H7 (cell line): Measurements from ENCODE around the gene OR1L8. TPM values are rescaled to one million over a fixed set of nuclear protein-coding genes. Genes with fewer than 3 reads are reported as not detected.
"Not testable (repeated sequence)": the region's sequence is repeated elsewhere in the genome, so short reads cannot be mapped to it uniquely, and the experiment has no call there.

Experiments used
- DNase-seq: peaks from one replicate; pipeline ENCODE4 v3.0.0; 2012
- H3K27me3 ChIP-seq: 2 replicates; pipeline ENCODE4 v1.6.0; 2011; ENCODE audit warnings: mild to moderate bottlenecking, low read length; ENCODE audit not compliant: control insufficient read depth, insufficient read depth
- H3K36me3 ChIP-seq: replicated peaks from 2 replicates; pipeline ENCODE4 v1.5.1; 2011; ENCODE audit warnings: low read length; ENCODE audit not compliant: control insufficient read depth, insufficient read depth
- H3K4me3 ChIP-seq: 2 replicates; pipeline ENCODE4 v1.5.1; 2011; ENCODE audit warnings: low read depth, mild to moderate bottlenecking, control low read depth, low read length, moderate library complexity; ENCODE audit not compliant: insufficient read depth
- total RNA-seq: library from RNA; depleted of rRNA; stranded (reverse); fragments of >200 nt; shearing (Covaris generic); gene quantifications from 2 replicates; pipeline ENCODE4 v1.2.3, GENCODE V29; 2014; rRNA removed

The OR1L8 gene
- total RNA-seq, 1 experiment from 2014 or later = not detected

DNA sequence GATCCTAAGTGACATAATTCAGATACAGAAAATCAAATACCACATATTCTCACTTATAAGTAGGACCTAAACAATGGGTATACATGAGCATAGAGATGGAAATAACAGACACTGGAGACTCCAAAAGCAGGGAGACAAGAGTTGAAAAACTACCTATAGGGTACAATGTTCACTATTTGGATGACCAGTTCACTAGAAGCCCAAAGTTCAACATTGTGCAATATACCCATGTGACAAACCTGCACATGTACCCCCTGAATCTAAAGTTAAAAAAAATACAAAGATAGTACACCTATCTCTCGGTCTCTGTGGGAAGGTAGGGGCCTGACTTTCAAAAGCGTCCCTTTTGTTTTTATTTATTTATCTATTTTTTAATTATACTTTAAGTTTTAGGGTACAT lies 44.4 kb downstream of the OR1L8 start:
- no peak for DNase-seq
- H3K4me3 ChIP-seq = no peak overlapping the region
- no peaks in the 10 kb centered on the region for H3K36me3 ChIP-seq
- no peaks in the 10 kb centered on the region for H3K27me3 ChIP-seq

DNA sequence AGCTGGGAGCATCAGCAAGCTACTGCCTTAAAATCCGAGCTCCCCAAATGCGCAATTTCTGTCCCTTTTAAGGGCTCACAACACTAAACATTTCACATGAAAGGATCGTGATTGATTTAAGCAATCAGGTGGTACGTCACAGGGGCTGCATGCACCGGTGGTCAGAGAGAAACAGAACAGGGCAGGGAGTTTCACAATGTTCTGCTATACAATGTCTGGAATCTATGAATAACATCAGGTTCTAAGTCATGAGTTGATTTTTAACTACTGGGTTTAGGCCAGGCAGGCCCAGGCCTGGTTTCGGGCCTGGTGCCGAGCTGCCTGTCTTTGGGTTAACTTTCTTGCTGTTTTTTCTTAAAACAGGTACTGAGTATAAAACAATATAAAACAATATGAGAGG lies 46.1 kb downstream of the OR1L8 start:
- H3K4me3 ChIP-seq, H3K36me3 ChIP-seq, DNase-seq, H3K27me3 ChIP-seq: not testable (repeated sequence)

DNA sequence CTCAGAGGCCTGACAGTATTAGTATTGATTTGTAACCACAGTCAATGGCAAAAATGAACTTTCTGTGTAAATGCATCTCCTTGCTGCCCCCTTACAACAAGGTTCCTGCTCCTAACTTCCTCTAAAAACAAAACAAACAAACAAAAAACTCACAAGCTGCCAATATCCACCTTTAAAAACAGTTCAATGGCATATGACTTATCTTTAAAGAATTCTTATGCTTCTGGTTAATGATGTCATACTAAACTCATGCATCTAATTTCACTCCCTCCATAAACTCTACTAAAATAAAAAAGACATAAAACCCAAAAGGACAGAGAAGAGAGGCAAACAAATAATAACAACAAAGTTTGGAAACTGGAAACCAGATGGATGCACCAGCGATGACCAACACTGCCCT lies 47.0 kb downstream of the OR1L8 start:
- Histone ChIP-seq H3K4me3 (no peak overlapping the region), H3K27me3 (no peaks in the 10 kb centered on the region), H3K36me3 (no peaks in the 10 kb centered on the region)
- no peak for DNase-seq

DNA sequence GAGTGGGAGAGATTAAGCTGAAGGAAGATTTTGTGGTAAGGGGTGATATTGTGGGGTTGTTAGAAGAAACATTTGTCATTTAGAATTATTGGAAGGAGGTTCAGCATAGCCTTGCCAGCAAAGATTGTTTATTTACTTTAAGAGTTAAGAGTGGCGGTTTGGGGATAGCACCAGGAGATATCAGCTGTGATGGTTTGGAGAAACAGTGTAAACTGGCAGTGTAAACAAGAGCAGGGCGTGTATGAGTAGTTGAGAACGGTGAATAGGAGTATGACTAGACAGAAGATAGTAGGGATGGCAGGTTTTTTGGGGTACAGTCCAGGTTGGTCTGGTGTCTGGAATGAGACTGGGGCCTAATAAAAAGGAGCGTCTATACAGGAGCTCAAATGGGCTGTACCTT lies 52.0 kb downstream of the OR1L8 start:
- DNase-seq, H3K27me3 ChIP-seq, H3K36me3 ChIP-seq, H3K4me3 ChIP-seq: not testable (repeated sequence)

DNA sequence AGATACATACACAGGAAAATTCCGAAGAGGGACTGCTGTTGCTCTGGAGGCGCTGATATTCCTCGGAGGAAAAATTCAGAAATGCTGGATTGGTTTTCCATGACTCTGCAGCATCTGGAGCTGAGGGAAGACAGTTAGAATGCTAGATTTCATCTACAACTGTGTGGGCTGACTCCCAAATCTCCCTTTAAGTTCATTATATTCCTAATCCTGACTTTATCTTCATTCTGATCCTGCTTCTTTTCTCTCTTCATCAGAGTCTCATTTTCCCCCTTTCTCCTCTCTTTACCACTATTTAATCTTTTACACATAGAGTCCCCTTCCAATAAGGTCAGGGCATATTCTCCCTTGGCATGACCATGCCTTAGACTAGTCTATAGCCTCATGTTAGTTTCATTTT lies 56.0 kb downstream of the OR1L8 start, which contains the start of gene OR1N1:
OR1N1 (minus strand) TSS at position 101 of the 400 bp plus-strand sequence; CDS start at position 101, 0 bp downstream.
- DNase-seq = no peak
- Histone ChIP-seq H3K27me3 (no peaks in the 10 kb centered on the region), H3K36me3 (no peaks in the 10 kb centered on the region), H3K4me3 (no peak within 1 kb of the TSS)

DNA sequence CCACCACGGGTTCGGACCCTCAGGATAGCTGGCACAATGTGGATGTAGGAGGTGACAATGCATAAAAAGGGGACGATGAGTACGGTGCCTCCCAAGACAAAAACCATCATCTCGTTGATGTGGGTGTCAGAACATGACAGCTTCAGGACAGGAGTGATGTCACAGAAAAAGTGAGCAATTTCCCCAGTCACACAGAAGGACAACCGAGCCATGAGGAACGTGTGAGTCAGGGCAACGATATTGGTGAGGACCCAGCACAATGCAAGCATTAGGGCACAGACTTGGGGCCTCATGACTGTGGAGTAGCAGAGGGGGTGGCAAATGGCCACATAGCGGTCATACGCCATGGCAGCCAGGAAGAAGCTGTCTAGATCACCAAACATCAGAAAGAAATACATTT lies 56.6 kb downstream of the OR1L8 start:
- DNase-seq = no peak
- Histone ChIP-seq H3K36me3 (no peaks in the 10 kb centered on the region), H3K4me3 (no peak overlapping the region), H3K27me3 (no peaks in the 10 kb centered on the region)

DNA sequence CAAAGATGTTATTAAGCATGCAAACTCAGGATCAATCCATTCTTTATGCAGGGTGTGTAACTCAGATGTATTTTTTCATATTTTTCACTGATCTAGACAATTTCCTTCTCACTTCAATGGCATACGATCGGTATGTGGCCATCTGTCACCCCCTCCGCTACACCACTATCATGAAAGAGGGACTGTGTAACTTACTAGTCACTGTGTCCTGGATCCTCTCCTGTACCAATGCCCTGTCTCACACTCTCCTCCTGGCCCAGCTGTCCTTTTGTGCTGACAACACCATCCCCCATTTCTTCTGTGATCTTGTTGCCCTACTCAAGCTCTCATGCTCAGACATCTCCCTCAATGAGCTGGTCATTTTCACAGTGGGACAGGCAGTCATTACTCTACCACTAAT lies 63.8 kb downstream of the OR1L8 start:
- peaks cover 4% of the 10 kb centered on the region; the same call in 1 of the 2 replicates for H3K27me3 ChIP-seq
- no peak overlapping the region for H3K4me3 ChIP-seq
- DNase-seq = no peak
- H3K36me3 ChIP-seq = no peaks in the 10 kb centered on the region

DNA sequence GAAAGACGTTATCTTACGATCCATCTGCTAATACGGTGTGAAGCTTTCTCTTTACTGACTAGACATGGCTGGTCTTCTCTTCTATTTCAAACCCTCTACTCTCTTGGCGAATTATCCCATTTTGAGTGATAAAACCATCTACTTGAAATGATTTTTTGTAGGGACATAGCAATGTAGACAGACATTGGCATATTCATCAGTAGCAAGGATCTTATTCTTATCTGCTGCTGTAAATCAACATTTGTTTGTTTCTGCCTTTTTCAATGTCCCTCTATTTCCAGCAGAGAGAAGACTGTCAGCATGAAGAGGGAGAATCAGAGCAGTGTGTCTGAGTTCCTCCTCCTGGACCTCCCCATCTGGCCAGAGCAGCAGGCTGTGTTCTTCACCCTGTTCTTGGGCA lies 64.3 kb downstream of the OR1L8 start, which contains the start of gene OR1J4:
OR1J4 (plus strand) TSS at position 301 of the 400 bp plus-strand sequence; CDS start at position 301, 0 bp downstream.
- Histone ChIP-seq H3K36me3 (no peaks in the 10 kb centered on the region), H3K27me3 (peaks cover 4% of the 10 kb centered on the region; the same call in 1 of the 2 replicates), H3K4me3 (no peak within 1 kb of the TSS)
- DNase-seq = no peak

DNA sequence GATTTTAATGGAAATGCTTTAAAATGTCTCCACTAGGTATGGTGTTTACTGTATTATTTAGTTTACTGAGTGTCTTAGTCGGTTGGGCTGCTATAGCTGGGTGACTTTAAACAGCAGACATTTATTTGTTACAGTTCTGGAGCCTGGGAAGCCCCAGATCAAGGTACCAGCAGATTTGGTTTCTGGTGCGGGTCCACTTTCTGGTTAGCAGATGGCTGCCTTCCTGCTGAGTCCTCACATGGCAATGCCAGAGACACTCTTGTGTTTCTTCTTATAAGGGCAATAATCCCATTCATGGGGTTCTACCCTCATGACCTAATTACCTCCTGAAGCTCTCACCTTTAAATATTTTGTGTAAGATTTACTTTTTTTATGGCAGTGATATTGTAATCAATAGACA lies 65.0 kb downstream of the OR1L8 start:
- no peak overlapping the region for H3K4me3 ChIP-seq
- no peak for DNase-seq
- H3K36me3 ChIP-seq = no peaks in the 10 kb centered on the region
- peaks cover 4% of the 10 kb centered on the region; the same call in 1 of the 2 replicates for H3K27me3 ChIP-seq

Other genes with a start within 250 kb of the OR1L8 start
- 0.69 and 1.1 TPM in 2 replicates for gene PTGS1, start 212.4 kb downstream of the OR1L8 start, total RNA-seq
- not detected in 2 replicates for gene OR1J1, start 105.5 kb downstream of the OR1L8 start, total RNA-seq
- not detected in 2 replicates for gene OR1J2, start 72.6 kb downstream of the OR1L8 start, total RNA-seq
- gene OR1J4, start 64.2 kb downstream of the OR1L8 start, total RNA-seq = not detected in 2 replicates
- gene OR1N1, start 56.1 kb downstream of the OR1L8 start, total RNA-seq = 0.15 TPM in 1 of 2 replicates, not detected in the other
- not detected in 2 replicates for gene OR1N2, start 30.3 kb downstream of the OR1L8 start, total RNA-seq
- not detected in 2 replicates for gene OR1Q1, start 31.4 kb upstream of the OR1L8 start, total RNA-seq
- gene OR1B1, start 74.2 kb upstream of the OR1L8 start, total RNA-seq = not detected in 2 replicates
- gene OR1L1, start 78.3 kb upstream of the OR1L8 start, total RNA-seq = not detected in 2 replicates
- not detected in 2 replicates for gene OR1L3, start 91.7 kb upstream of the OR1L8 start, total RNA-seq
- not detected in 2 replicates for gene OR1L4, start 140.6 kb upstream of the OR1L8 start, total RNA-seq
- not detected in 2 replicates for gene OR1L6, start 158.9 kb upstream of the OR1L8 start, total RNA-seq
- gene OR5C1, start 205.5 kb upstream of the OR1L8 start, total RNA-seq = not detected in 2 replicates
- not detected in 2 replicates for gene OR1K1, start 216.7 kb upstream of the OR1L8 start, total RNA-seq
- gene PDCL, start 245.2 kb upstream of the OR1L8 start, total RNA-seq = 18.7 and 24.6 TPM in 2 replicates